ENCODE measurements around the gene PLCH1. TPM values are rescaled to one million over a fixed set of nuclear protein-coding genes. Genes with fewer than 3 reads are reported as not detected.

PLCH1 gene
- total RNA-seq, 1 donor from 2014 or later: 32.0 TPM

- Histone ChIP-seq H3K27ac (no peak overlapping the region), H3K79me2 (ENCODE audit: low read depth) (no peaks in the 10 kb centered on the region), H4K20me1 (ENCODE audit: low read depth) (no peaks in the 10 kb centered on the region), H2AFZ (replicated peaks) (no peak overlapping the region), H3K9me3 (ENCODE audit: low read depth) (no peaks in the 10 kb centered on the region), H3F3A (ENCODE audit: low read depth) (no peaks in the 10 kb centered on the region), H3K4me2 (no peak overlapping the region), H3K4me1 (no peaks in the 10 kb centered on the region), H3K36me3 (peaks cover 10% of the 10 kb centered on the region), H3K9ac (no peak overlapping the region), H3K4me3 (no peak overlapping the region), H3K27me3 (no peaks in the 10 kb centered on the region)
- H3K27me3 Mint-ChIP-seq (ENCODE audit: insufficient read depth, low read depth): no peaks in the 10 kb centered on the region
- H3K4me1 Mint-ChIP-seq: peaks cover 14% of the 10 kb centered on the region
- no peak overlapping the region for H3K27ac Mint-ChIP-seq
- DNase-seq (ENCODE audit: low spot score): no peak
- no peak for TF ChIP-seq CTCF (IDR thresholded peaks at IDR 0.05)
- no peak for TF ChIP-seq EZH2 (IDR thresholded peaks at IDR 0.05)
- TF ChIP-seq EZH2phosphoT487 (IDR thresholded peaks at IDR 0.05): no peak
- peaks cover 7% of the 10 kb centered on the region for H3K9me3 Mint-ChIP-seq
- no peak overlapping the region for H3K4me3 Mint-ChIP-seq
- peaks cover 31% of the 10 kb centered on the region for H3K36me3 Mint-ChIP-seq
Measured at GRCh38 chr3:155548195-155548594, 196.7 kb downstream of the PLCH1 start.

GRCh38 chr3:155535098-155535497 is 209.8 kb downstream of the PLCH1 start:
- no peak overlapping the region for H2AFZ ChIP-seq (replicated peaks)
- no peaks in the 10 kb centered on the region for H3K4me1 ChIP-seq
- Mint-ChIP-seq H3K36me3 (peaks cover 86% of the 10 kb centered on the region), H3K4me1 (no peaks in the 10 kb centered on the region), H3K27ac (peak overlapping the region; percentile 44), H3K9me3 (peaks cover 73% of the 10 kb centered on the region), H3K4me3 (peak overlapping the region; percentile 38), H3K27me3 (ENCODE audit: insufficient read depth, low read depth) (peaks cover 5% of the 10 kb centered on the region)
- no peaks in the 10 kb centered on the region for H4K20me1 ChIP-seq (ENCODE audit: low read depth)
- H3K9me3 ChIP-seq (ENCODE audit: low read depth): no peaks in the 10 kb centered on the region
- H3K4me3 ChIP-seq: no peak overlapping the region
- H3K79me2 ChIP-seq (ENCODE audit: low read depth): peaks cover 8% of the 10 kb centered on the region
- no peaks in the 10 kb centered on the region for H3F3A ChIP-seq (ENCODE audit: low read depth)
- no peaks in the 10 kb centered on the region for H3K27me3 ChIP-seq
- no peak overlapping the region for H3K4me2 ChIP-seq
- TF ChIP-seq EZH2 (IDR thresholded peaks at IDR 0.05) (no peak), CTCF (IDR thresholded peaks at IDR 0.05) (no peak), EZH2phosphoT487 (IDR thresholded peaks at IDR 0.05) (no peak)
- H3K27ac ChIP-seq: no peak overlapping the region
- H3K36me3 ChIP-seq: no peaks in the 10 kb centered on the region
- DNase-seq (ENCODE audit: low spot score): no peak
- H3K9ac ChIP-seq: no peak overlapping the region

DNA sequence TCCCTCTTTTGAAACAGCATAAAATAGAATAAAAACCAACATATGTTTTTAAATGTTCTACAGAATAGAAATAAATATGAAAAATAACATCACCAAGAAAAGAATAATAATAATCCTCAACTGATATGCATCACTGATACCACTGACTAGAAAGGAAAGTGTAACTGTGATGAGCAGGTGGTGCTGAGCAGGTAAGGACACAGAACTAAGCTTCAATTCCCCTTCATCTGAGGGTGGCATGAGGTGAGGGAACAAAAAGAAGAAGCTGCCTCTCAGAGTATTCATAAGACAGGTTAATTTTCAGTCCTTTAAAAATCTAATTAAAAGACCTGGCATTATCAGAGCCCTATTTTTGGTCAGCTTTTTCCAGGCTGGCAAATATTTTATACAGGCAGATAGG is 216.3 kb downstream of the PLCH1 start:
- no peak overlapping the region for H3K9ac ChIP-seq
- no peaks in the 10 kb centered on the region for H3K4me1 ChIP-seq
- no peaks in the 10 kb centered on the region for H3K9me3 ChIP-seq (ENCODE audit: low read depth)
- H3K36me3 ChIP-seq: no peaks in the 10 kb centered on the region
- H3K9me3 Mint-ChIP-seq: peaks cover 23% of the 10 kb centered on the region
- H2AFZ ChIP-seq (replicated peaks): no peak overlapping the region
- H3K27ac Mint-ChIP-seq: no peak overlapping the region
- no peak overlapping the region for H3K27ac ChIP-seq
- DNase-seq (ENCODE audit: low spot score): no peak
- H3K79me2 ChIP-seq (ENCODE audit: low read depth): no peaks in the 10 kb centered on the region
- H3K27me3 ChIP-seq: no peaks in the 10 kb centered on the region
- peaks cover 43% of the 10 kb centered on the region for H3K36me3 Mint-ChIP-seq
- H3K4me3 Mint-ChIP-seq: no peak overlapping the region
- H3K27me3 Mint-ChIP-seq (ENCODE audit: insufficient read depth, low read depth): peaks cover 3% of the 10 kb centered on the region
- no peaks in the 10 kb centered on the region for H4K20me1 ChIP-seq (ENCODE audit: low read depth)
- no peaks in the 10 kb centered on the region for H3K4me1 Mint-ChIP-seq
- no peak overlapping the region for H3K4me3 ChIP-seq
- no peaks in the 10 kb centered on the region for H3F3A ChIP-seq (ENCODE audit: low read depth)
- no peak for TF ChIP-seq CTCF (IDR thresholded peaks at IDR 0.05)
- no peak for TF ChIP-seq EZH2phosphoT487 (IDR thresholded peaks at IDR 0.05)
- TF ChIP-seq EZH2 (IDR thresholded peaks at IDR 0.05): no peak
- H3K4me2 ChIP-seq: no peak overlapping the region

Data from neural progenitor cell (in vitro differentiated cells).